Left kidney (tissue), 2 donors: ENCODE measurements around the gene CMTM8. TPM values are rescaled to one million over a fixed set of nuclear protein-coding genes. Genes with fewer than 3 reads are reported as not detected.

Experiments
- DNase-seq: peaks from one replicate; pipeline ENCODE4 v3.0.0-alpha.2; 2013
- polyA plus RNA-seq: library from polyadenylated mRNA; unstranded; fragments of 120-200 nt; gene quantifications from one replicate; pipeline ENCODE4 v1.2.1, GENCODE V29; 2013; ENCODE audit not compliant: insufficient read length

The CMTM8 gene
- polyA plus RNA-seq, 1 donor = 8.4 TPM

DNA sequence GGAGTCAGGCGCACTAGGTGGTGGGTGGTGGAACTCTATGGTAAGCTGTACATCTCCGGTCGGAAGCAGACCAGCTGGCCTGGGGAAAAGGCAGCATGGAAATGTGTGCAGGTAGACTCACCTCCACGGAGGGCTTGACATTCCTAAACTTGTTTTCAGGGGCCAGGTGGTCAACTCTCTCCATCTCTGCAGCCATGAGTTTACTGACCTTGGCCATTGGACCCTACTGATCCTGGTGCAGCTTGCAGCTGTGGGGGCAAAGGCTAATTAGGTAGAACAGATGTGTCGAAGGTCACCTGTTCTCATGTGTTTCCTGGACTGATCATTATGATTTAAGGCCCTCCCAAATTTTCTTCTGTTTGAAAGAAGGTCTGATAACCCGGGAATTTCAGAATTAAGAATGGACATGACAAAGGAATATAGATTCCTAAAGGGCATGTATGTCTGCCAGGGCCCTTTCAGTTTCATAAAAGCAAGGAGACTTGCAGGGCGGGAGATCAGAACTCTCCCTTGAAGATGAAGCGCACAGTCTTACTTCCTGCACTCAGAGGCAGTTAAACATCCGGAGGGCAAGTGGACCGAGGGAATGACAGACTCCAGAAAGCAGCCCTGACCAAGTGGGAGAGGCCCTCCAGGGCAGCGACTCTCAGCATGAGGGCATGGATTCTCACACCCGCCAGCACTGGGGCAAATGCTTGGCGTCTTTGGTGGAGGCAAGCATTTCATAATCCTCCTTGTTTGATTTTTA, 97.1 kb downstream of the CMTM8 start:
- no peak for DNase-seq

DNA sequence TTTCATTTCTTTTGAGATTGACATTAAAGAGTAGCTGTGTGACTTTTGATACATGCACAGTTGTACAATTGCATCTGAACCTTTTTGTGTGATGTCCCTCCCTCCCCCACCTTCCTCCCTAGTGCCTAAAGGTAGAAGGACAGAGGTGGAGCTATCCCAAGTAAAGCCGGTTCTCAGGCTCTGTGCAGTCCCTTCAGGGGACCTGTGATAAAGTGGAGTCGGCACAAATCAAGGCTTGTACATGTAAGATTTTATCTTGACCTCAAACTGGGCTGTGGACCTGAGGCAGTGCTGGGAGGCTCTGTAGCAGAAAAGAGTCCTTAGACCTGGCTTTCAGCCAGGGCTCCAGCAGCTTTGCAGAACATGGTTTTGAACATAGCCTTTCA, 97.6 kb downstream of the CMTM8 start:
- DNase-seq = no peak

GRCh38 chr3:32337505-32337904, 99.0 kb downstream of the CMTM8 start:
- DNase-seq = no peak

- DNase-seq = peak; percentile 70
Measured at GRCh38 chr3:32340039-32340438, 101.6 kb downstream of the CMTM8 start.

DNA sequence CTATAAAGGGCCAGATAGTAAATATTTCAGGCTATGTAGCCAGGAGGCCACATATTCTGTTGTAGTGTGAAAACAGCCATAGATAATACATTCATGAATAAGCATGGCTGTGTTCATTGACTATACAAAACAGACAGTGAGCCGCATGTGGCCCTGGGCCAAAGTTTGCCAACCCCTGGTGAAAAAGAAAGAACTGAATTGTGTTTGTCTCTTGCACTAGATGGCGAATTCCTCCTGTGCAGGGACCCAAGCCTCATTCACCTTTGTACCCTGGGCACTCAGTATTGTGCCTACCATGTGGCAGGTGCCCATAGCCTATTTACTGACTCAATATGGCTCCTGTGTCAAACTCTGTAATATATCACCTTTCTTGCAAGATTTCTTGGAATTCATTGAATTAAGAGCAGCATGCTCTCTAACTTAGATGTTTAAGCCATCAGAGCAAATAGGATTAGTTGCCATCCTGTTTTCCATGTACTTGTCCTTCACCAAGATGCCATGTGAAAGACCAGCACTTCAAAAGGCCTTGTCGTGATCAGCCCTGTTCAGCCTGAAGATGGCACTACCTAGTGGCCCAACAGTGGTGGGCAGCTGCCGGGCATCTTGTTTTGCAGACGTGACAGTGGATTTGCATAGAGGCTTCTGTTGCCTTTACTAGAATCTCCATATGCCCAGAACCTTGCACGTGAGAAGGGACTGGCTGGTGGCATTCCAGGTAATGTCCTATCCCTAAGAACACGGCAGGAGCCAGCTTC, 102.3 kb downstream of the CMTM8 start:
- DNase-seq = no peak

- no peak for DNase-seq
Measured at GRCh38 chr3:32347343-32348125, 109.1 kb downstream of the CMTM8 start.

GRCh38 chr3:32349184-32349583, 110.7 kb downstream of the CMTM8 start:
- DNase-seq = no peak

DNA sequence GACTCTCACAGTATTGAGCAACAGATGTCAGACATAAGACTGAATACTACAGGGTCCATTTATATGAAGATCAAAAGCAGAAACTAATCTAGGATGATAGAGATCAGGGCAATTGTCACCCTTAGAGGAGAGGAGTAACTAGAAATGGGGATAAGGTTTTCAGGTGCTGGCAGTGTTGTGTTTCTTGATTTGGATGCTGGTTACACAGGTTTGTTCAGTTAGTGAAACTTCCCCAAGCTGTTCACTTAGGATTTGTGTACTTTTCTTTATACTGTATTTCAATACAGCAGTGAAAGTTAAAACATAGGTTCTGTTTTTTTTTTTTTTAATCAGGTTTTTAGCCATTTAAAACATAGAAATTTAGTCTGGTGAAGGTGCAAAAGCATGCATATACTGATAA, 114.1 kb downstream of the CMTM8 start:
- DNase-seq = no peak

GRCh38 chr3:32353351-32353750, 114.9 kb downstream of the CMTM8 start:
- DNase-seq = no peak

- no peak for DNase-seq
Measured at GRCh38 chr3:32354362-32354778, 115.9 kb downstream of the CMTM8 start.

- no peak for DNase-seq
Measured at GRCh38 chr3:32355751-32356291, 117.3 kb downstream of the CMTM8 start.

DNA sequence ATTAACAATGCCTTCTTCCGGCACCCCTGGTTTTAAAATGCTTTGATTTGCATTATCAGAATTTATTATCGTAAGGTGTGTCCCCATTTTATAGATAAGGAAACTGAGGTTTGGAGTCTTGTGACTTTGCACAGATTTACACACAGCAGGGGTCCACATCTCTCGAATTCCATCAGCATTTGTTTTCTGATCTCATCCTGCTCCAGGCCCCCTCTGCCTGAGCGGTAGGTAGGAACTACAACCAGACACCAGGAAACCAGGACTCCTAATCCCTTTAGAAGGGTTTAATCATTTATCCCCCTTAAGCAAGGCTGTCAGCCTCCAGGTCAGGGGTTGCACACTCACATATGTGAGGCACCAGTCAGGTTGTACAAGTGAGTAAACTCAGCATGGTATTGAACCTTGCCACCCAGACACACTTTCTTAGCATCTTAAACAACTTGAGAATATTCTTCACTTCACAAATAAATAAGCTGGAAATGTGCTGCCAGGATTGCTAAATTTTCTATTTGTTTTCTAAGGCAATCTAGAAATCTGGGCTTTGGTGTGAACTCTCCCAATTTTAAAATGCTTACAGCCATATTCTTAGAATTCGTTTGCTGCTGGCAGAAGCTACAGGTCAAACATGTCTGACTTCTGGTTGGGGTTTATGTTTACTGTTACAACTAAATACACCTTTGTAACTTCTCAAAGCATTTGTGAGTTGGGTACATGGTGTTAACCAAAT, 121.4 kb downstream of the CMTM8 start:
- no peak for DNase-seq

DNA sequence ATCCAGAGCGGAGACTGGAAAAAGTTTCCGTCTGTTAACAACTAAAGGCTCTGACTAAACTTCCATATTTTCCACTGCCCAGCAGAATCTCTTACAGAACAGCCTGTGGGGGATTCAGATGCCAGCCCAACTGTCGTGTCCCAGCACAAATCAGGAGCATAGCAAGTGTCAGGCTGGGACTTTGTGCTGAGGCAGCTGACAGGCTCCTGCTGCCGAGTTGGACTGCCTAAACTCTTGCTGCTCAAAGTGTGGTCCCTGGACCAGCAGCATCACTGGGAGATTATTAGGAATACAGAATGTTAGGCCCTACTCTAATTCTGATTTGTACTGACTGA, 122.0 kb downstream of the CMTM8 start:
- no peak for DNase-seq

- no peak for DNase-seq
Measured at GRCh38 chr3:32366638-32367397, 128.3 kb downstream of the CMTM8 start.

DNA sequence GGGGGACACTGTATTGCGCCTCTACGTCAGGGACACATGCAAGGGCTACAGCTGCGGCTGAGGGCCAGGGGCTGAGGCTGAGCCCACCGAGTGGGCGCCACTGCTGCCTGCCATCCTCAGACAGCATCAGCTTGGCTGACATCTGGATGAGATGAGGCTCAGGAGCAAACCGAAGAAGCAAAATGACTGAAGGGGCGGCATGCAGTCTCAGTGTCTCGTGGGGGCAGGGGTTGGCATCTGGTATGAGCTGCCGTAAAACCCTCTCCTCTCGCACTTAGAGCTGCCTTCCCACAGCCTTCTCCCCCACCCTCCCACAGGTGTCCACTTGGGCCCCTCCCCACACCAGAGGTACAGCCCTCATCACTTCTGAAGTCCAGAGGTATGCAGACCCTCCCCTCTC, 129.0 kb downstream of the CMTM8 start:
- no peak for DNase-seq

- no peak for DNase-seq
Measured at GRCh38 chr3:32371461-32372212, 133.2 kb downstream of the CMTM8 start.

GRCh38 chr3:32372213-32372490, 133.7 kb downstream of the CMTM8 start:
- no peak for DNase-seq

GRCh38 chr3:32373276-32373675, 134.8 kb downstream of the CMTM8 start:
- DNase-seq = no peak

GRCh38 chr3:32373844-32374243, 135.4 kb downstream of the CMTM8 start:
- no peak for DNase-seq

- DNase-seq = peak; percentile 88
Measured at GRCh38 chr3:32374788-32375595, 136.5 kb downstream of the CMTM8 start.
